ENCODE data around the gene RAD51B. TPM values are rescaled to one million over a fixed set of nuclear protein-coding genes. Genes with fewer than 3 reads are reported as not detected.

Gene RAD51B
- total RNA-seq, 3 donors from 2014 or later: 10.6 to 77.6 (median 33.8) TPM

- no peaks in the 10 kb centered on the region for H3K4me1 ChIP-seq
- H3K9me3 ChIP-seq: no peaks in the 10 kb centered on the region
- H3K4me3 ChIP-seq: no peak overlapping the region
- H3K27me3 ChIP-seq: no peaks in the 10 kb centered on the region
- TF ChIP-seq CTCF (IDR thresholded peaks at IDR 0.05): no peak
- TF ChIP-seq POLR2A (IDR thresholded peaks at IDR 0.05): no peak
- no peak for TF ChIP-seq POLR2AphosphoS5 (IDR thresholded peaks at IDR 0.05)
- no peak overlapping the region for H3K27ac ChIP-seq
- no peaks in the 10 kb centered on the region for H3K36me3 ChIP-seq
- intact Hi-C loops (cut with DNase I; ENCODE audit: low total_unique reads): no loop called here
- DNase-seq (ENCODE audit: low spot score in 2 of 2): no peak
Observed at GRCh38 chr14:67833403-67833802, 13.8 kb downstream of the RAD51B start.

GRCh38 chr14:67835596-67835995 is 16.0 kb downstream of the RAD51B start:
- Histone ChIP-seq H3K4me3 (no peak overlapping the region), H3K9me3 (no peaks in the 10 kb centered on the region), H3K27ac (no peak overlapping the region), H3K4me1 (no peaks in the 10 kb centered on the region), H3K36me3 (no peaks in the 10 kb centered on the region), H3K27me3 (no peaks in the 10 kb centered on the region)
- intact Hi-C loops (cut with DNase I; ENCODE audit: low total_unique reads): no loop called here
- TF ChIP-seq CTCF (IDR thresholded peaks at IDR 0.05) (no peak), POLR2A (IDR thresholded peaks at IDR 0.05) (no peak), POLR2AphosphoS5 (IDR thresholded peaks at IDR 0.05) (no peak)
- DNase-seq (ENCODE audit: low spot score in 2 of 2): no peak

- H3K27ac ChIP-seq: no peak overlapping the region
- intact Hi-C loops (cut with DNase I; ENCODE audit: low total_unique reads): no loop called here
- no peaks in the 10 kb centered on the region for H3K27me3 ChIP-seq
- no peaks in the 10 kb centered on the region for H3K4me1 ChIP-seq
- H3K36me3 ChIP-seq: no peaks in the 10 kb centered on the region
- no peak overlapping the region for H3K4me3 ChIP-seq
- TF ChIP-seq POLR2A (IDR thresholded peaks at IDR 0.05) (no peak), CTCF (IDR thresholded peaks at IDR 0.05) (peak; percentile 39 to 92 (median 84)), POLR2AphosphoS5 (IDR thresholded peaks at IDR 0.05) (no peak)
- peak in 1 of 2 donors; percentile 57 for DNase-seq (ENCODE audit: low spot score in 2 of 2)
- H3K9me3 ChIP-seq: no peaks in the 10 kb centered on the region
Observed at GRCh38 chr14:67837011-67837624, 17.5 kb downstream of the RAD51B start.

- Histone ChIP-seq H3K4me1 (no peaks in the 10 kb centered on the region), H3K9me3 (no peaks in the 10 kb centered on the region), H3K27me3 (no peaks in the 10 kb centered on the region), H3K4me3 (no peak overlapping the region), H3K36me3 (no peaks in the 10 kb centered on the region), H3K27ac (no peak overlapping the region)
- TF ChIP-seq POLR2AphosphoS5 (IDR thresholded peaks at IDR 0.05): no peak
- DNase-seq (ENCODE audit: low spot score in 2 of 2): no peak
- intact Hi-C loops (cut with DNase I; ENCODE audit: low total_unique reads): no loop called here
Observed at GRCh38 chr14:67846029-67846610, 26.5 kb downstream of the RAD51B start.

- Histone ChIP-seq H3K27ac (no peak overlapping the region), H3K27me3 (no peaks in the 10 kb centered on the region), H3K36me3 (no peaks in the 10 kb centered on the region), H3K4me3 (no peak overlapping the region), H3K9me3 (no peaks in the 10 kb centered on the region), H3K4me1 (no peaks in the 10 kb centered on the region)
- TF ChIP-seq POLR2A (IDR thresholded peaks at IDR 0.05) (no peak), CTCF (IDR thresholded peaks at IDR 0.05) (no peak), POLR2AphosphoS5 (IDR thresholded peaks at IDR 0.05) (no peak)
- intact Hi-C loops (cut with DNase I; ENCODE audit: low total_unique reads): no loop called here
- no peak for DNase-seq (ENCODE audit: low spot score in 2 of 2)
Observed at GRCh38 chr14:67850066-67850830, 30.7 kb downstream of the RAD51B start.
